Stimulated activated CD4-positive, alpha-beta T cell treated with anti-CD3 and anti-CD28 coated beads, Interleukin-12 subunit alpha, Interleukin-12 subunit beta, amount 100 ng/mL, for 48 hours (primary cell): Measurements from ENCODE around the gene OSTF1.

Experiments used
- DNase-seq, 3 donors: peaks; one replicate each; pipeline ENCODE4 v3.0.0-alpha.2; 2020; ENCODE audit warnings: low read depth in 2 of 3, low spot score in 1 of 3

The OSTF1 gene

GRCh38 chr9:75087824-75088645 is at the start of gene OSTF1, which contains the start of gene NMRK1:
Gene OSTF1 (plus strand): TSS chr9:75088514. CDS start chr9:75088693, 179 bp downstream.
Gene NMRK1 (minus strand): TSS chr9:75088155. CDS start chr9:75083115, 5,040 bp downstream.
- peak; percentile 76 to 91 (median 85) for DNase-seq

- DNase-seq: no peak
Observed at GRCh38 chr9:75039009-75039408, 49.3 kb upstream of the OSTF1 start.

GRCh38 chr9:75039801-75040200 is 48.5 kb upstream of the OSTF1 start:
- DNase-seq: no peak

GRCh38 chr9:75041041-75041440 is 47.3 kb upstream of the OSTF1 start:
- no peak for DNase-seq

- DNase-seq: no peak
Observed at GRCh38 chr9:75046725-75047345, 41.5 kb upstream of the OSTF1 start.

- DNase-seq: no peak
Observed at GRCh38 chr9:75047506-75047905, 40.8 kb upstream of the OSTF1 start.

GRCh38 chr9:75051285-75051684 is 37.0 kb upstream of the OSTF1 start:
- no peak for DNase-seq

- no peak for DNase-seq
Observed at GRCh38 chr9:75053869-75054268, 34.4 kb upstream of the OSTF1 start.

- DNase-seq: no peak
Observed at GRCh38 chr9:75054368-75055001, 33.8 kb upstream of the OSTF1 start.

GRCh38 chr9:75061169-75061568 is 27.1 kb upstream of the OSTF1 start:
- DNase-seq: no peak

GRCh38 chr9:75063556-75064305 is 24.6 kb upstream of the OSTF1 start:
- no peak for DNase-seq

- no peak for DNase-seq
Observed at GRCh38 chr9:75064307-75065025, 23.8 kb upstream of the OSTF1 start.

GRCh38 chr9:75065510-75065909 is 22.8 kb upstream of the OSTF1 start:
- no peak for DNase-seq

GRCh38 chr9:75067894-75068293 is 20.4 kb upstream of the OSTF1 start:
- DNase-seq: no peak

GRCh38 chr9:75069171-75069570 is 19.1 kb upstream of the OSTF1 start:
- DNase-seq: no peak

GRCh38 chr9:75071530-75072122 is 16.7 kb upstream of the OSTF1 start:
- DNase-seq: peak; percentile 61 to 67 (median 61)

GRCh38 chr9:75072895-75073294 is 15.4 kb upstream of the OSTF1 start:
- no peak for DNase-seq

- no peak for DNase-seq
Observed at GRCh38 chr9:75081632-75082031, 6.7 kb upstream of the OSTF1 start.

GRCh38 chr9:75083188-75083970 is 4.9 kb upstream of the OSTF1 start:
- DNase-seq: no peak
